Sigmoid colon (tissue), 7 donors: ENCODE data around the gene BAIAP3. TPM values are rescaled to one million over a fixed set of nuclear protein-coding genes. Genes with fewer than 3 reads are reported as not detected.

ENCODE experiments used
- DNase-seq: peaks from one replicate; pipeline ENCODE4 v3.0.0-alpha.2; 2019
- H3K27ac ChIP-seq, 4 donors: fragments of 200-600 bp; sonication (generic); one replicate each; pipeline ENCODE4 v1.5.1; 2016 to 2019; ENCODE audit warnings: mild to moderate bottlenecking in 1 of 4
- H3K27me3 ChIP-seq, 3 donors: fragments of 200-600 bp; sonication (generic); one replicate each; pipeline ENCODE4 v1.5.1; 2019; ENCODE audit warnings: mild to moderate bottlenecking in 1 of 3
- H3K36me3 ChIP-seq, 4 donors: fragments of 200-600 bp; sonication (generic); one replicate each; pipeline ENCODE4 v1.5.1; 2016 to 2019
- H3K4me1 ChIP-seq, 4 donors: fragments of 200-600 bp; sonication (generic); one replicate each; pipeline ENCODE4 v1.5.1; 2017 to 2019
- H3K4me3 ChIP-seq, 4 donors: fragments of 200-600 bp; sonication (generic); one replicate each; pipeline ENCODE4 v1.5.1; 2017 to 2019; ENCODE audit warnings: mild to moderate bottlenecking in 2 of 4, moderate library complexity in 1 of 4
- H3K9me3 ChIP-seq, 4 donors: fragments of 200-600 bp in 3 of 4; sonication (generic) in 3 of 4; one replicate each; pipeline versions ENCODE4 v1.5.1 to v1.6.1; 2013 to 2019
- CTCF ChIP-seq, 4 experiments: fragments of 450-650 bp in 3 of 4; fragments of 200-600 bp in 1 of 4; IDR thresholded peaks; one replicate each; pipeline ENCODE4 v1.5.1; 2016 to 2019; ENCODE audit warnings: antibody characterized with exemption in 4 of 4, mild to moderate bottlenecking in 3 of 4, moderate library complexity in 2 of 4
- EP300 ChIP-seq, 4 donors: sonication (generic); formaldehyde crosslinking; IDR thresholded peaks; one replicate each; pipeline ENCODE4 v1.6.1; 2017; ENCODE audit warnings: antibody characterized with exemption in 4 of 4
- POLR2A ChIP-seq, 2 donors: fragments of 450-650 bp; IDR thresholded peaks; one replicate each; pipeline ENCODE4 v1.6.1; 2016; ENCODE audit warnings: antibody characterized with exemption in 2 of 2, mild to moderate bottlenecking in 2 of 2, moderate library complexity in 2 of 2
- POLR2AphosphoS5 ChIP-seq, 4 donors: sonication (generic); formaldehyde crosslinking; IDR thresholded peaks; one replicate each; pipeline ENCODE4 v1.6.1; 2017; ENCODE audit warnings: antibody characterized with exemption in 4 of 4
- WGBS, 2 donors: extraction: QIAGEN DNeasy Blood & Tissue Kit; methylation state at CpG; one replicate each; pipeline ENCODE4 v1.1.7; 2013; 5-methylcytosine and 5-hydroxymethylcytosine counted together
- intact Hi-C: fragments of 100-400 bp; cut with DNase I; formaldehyde crosslinking; loops from one replicate; pipeline ENCODE4 v1.15.1; 2023
- polyA plus RNA-seq, 3 donors: library from polyadenylated mRNA; stranded (reverse); fragments of 200-250 nt; gene quantifications; one replicate each; pipeline ENCODE4 v1.2.3, GENCODE V29; 2013
- total RNA-seq, 4 donors: library from RNA; depleted of rRNA; stranded (reverse); fragments of >200 nt; gene quantifications; one replicate each; pipeline ENCODE4 v1.1.0, GENCODE V29; 2016
- donor health status: healthy with polysubstance abuse.
- donor health status: Bipolar disorder and iron deficiency.
- donor health status: healthy.

BAIAP3 gene
- total and polyA plus RNA-seq, 7 donors, result 0.60 to 5.5 (median 1.7) TPM; not detected in 1

DNA sequence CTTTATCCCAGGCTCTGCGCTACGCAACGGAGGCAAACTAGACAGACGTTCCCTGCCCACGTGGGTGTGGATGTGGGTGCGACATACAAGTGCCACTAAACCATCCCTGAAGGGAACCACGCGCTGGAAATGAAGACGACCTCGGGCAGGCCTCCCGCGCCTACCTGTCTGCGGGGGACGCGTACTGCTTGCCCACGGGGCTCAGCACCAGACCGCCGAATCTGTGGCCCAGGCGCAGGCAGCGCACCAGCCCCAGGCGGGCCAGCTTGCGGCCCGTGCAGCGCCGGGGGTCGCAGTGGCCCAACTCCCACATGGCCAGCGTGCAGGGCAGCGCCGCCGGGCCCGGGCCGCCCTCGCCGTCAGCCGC is 17.8 kb downstream of the BAIAP3 start:
- intact Hi-C loops, result loop anchor here (5.0 kb wide), 1 partner anchor 39 kb away; no protein-coding TSS in a partner anchor
- Histone ChIP-seq H3K9me3 (no peaks in the 10 kb centered on the region), H3K4me3 (peak overlapping the region; percentile 84 to 98 (median 92)), H3K27ac (peak overlapping the region; percentile 72 to 80 (median 76)), H3K36me3 (peaks cover 5 to 26% (median 13%) of the 10 kb centered on the region in 4 donors), H3K27me3 (no peaks in the 10 kb centered on the region), H3K4me1 (peaks cover 0 to 39% (median 26%) of the 10 kb centered on the region in 4 donors)
- no peak for DNase-seq
- no peak for TF ChIP-seq POLR2A (IDR thresholded peaks at IDR 0.05)
- no peak for TF ChIP-seq EP300 (IDR thresholded peaks at IDR 0.05)
- TF ChIP-seq POLR2AphosphoS5 (IDR thresholded peaks at IDR 0.05), result no peak
- no peak for TF ChIP-seq CTCF (IDR thresholded peaks at IDR 0.05)
- WGBS, 2 donors, result 0 to 1% methylated on average over 35 of the region's 35 CpGs

DNA sequence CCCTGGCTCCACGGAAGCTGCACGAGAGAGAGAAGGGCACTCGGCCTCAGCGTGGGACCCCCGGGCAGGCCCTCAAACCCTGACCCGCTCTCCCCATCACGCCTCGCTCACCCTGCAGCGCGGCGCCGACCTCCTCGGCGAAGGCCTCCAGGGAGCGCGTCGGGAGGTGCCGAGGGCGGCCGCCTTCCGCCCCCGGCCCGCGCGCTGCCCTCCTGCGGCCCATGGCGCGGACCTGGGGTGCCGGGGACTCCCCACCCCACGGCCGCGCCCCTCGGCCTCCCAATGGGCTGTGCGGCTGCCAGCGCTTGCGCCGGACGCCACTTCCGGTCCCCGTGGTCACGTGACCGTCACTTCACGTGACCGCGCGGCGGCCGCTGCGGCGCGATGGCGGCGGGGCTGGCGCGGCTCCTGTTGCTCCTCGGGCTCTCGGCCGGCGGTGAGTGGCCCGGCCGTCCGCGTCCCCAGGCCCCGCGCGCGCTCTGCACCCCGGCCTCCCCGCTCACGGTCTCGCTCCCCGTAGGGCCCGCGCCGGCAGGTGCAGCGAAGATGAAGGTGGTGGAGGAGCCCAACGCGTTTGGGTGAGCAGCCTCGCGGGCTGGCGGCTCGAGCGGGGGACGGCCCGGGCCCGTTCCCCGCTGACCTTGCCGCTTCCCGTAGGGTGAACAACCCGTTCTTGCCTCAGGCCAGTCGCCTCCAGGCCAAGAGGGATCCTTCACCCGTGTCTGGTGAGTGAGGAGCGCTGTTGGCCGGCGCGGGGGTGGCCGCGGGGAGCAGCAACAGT is 18.3 kb downstream of the BAIAP3 start, which contains the start of the genes GNPTG and TSR3:
GNPTG (plus strand) TSS at position 350 of the 781 bp plus-strand sequence; CDS start at position 385, 35 bp downstream.
TSR3 (minus strand) TSS at position 297 of the 781 bp plus-strand sequence; CDS start at position 223, 74 bp downstream.
- Histone ChIP-seq H3K9me3 (no peaks in the 10 kb centered on the region), H3K4me3 (peak within 1 kb of the TSS; percentile 84 to 98 (median 92)), H3K4me1 (peaks cover 0 to 39% (median 26%) of the 10 kb centered on the region in 4 donors), H3K27me3 (no peaks in the 10 kb centered on the region), H3K27ac (peak within 1 kb of the TSS; percentile 72 to 80 (median 76)), H3K36me3 (peaks cover 5 to 26% (median 13%) of the 10 kb centered on the region in 4 donors)
- peak; percentile 93 for DNase-seq
- WGBS, 2 donors, result 1% methylated on average over 98 of the region's 98 CpGs
- TF ChIP-seq POLR2A (IDR thresholded peaks at IDR 0.05) (no peak), POLR2AphosphoS5 (IDR thresholded peaks at IDR 0.05) (peak; percentile 16 to 89 (median 88)), EP300 (IDR thresholded peaks at IDR 0.05) (peak in 1 of 4 donors; percentile 16)
- intact Hi-C loops, result loop anchor here (5.0 kb wide), 1 partner anchor 39 kb away; no protein-coding TSS in a partner anchor

GRCh38 chr16:1354815-1355540 is 21.5 kb downstream of the BAIAP3 start:
- whole genome bisulfite sequencing, 2 donors, result 69 to 86% methylated on average over 49 of the region's 49 CpGs
- Histone ChIP-seq H3K27ac (no peak overlapping the region), H3K4me1 (peaks cover 0 to 38% (median 26%) of the 10 kb centered on the region in 4 donors), H3K9me3 (no peaks in the 10 kb centered on the region), H3K36me3 (peaks cover 0 to 26% (median under 1%) of the 10 kb centered on the region in 4 donors), H3K4me3 (no peak overlapping the region), H3K27me3 (no peaks in the 10 kb centered on the region)
- no peak for DNase-seq
- TF ChIP-seq EP300 (IDR thresholded peaks at IDR 0.05) (no peak), POLR2A (IDR thresholded peaks at IDR 0.05) (no peak)
- intact Hi-C loops, result loop anchor here (5.0 kb wide), 1 partner anchor 43 kb away; no protein-coding TSS in a partner anchor

DNA sequence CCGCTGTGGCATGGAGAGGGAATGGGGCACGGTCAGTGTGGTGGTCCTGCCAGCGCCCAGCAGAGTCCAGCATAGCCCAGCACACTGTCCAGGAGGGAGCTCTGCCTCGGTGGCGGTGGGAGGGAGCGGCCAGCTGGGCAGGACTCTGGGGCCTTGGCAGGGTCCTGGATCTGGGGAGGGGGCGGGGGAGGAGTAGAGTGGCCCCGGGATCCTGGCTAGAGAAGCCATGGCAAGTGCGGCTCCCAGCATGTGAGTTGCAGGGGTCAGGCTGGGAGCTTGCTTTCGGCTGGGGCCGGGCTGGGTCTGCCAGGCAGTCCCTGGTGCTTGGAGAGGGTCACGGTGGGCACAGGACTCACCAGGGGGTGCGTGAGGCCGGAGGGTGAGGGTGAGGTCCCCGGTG is 22.1 kb downstream of the BAIAP3 start:
- no peaks in the 10 kb centered on the region for H3K9me3 ChIP-seq
- no peak for DNase-seq
- intact Hi-C loops, result no loop called here
- TF ChIP-seq CTCF (IDR thresholded peaks at IDR 0.05) (no peak), POLR2AphosphoS5 (IDR thresholded peaks at IDR 0.05) (no peak), EP300 (IDR thresholded peaks at IDR 0.05) (no peak), POLR2A (IDR thresholded peaks at IDR 0.05) (no peak)
- H3K4me3 ChIP-seq, result no peak overlapping the region
- H3K4me1 ChIP-seq, result peaks cover 0 to 32% (median 21%) of the 10 kb centered on the region in 4 donors
- H3K27me3 ChIP-seq, result no peaks in the 10 kb centered on the region
- H3K36me3 ChIP-seq, result peaks cover 0 to 29% (median 2%) of the 10 kb centered on the region in 4 donors
- WGBS, 2 donors, result 88 to 90% methylated on average over 15 of the region's 15 CpGs
- H3K27ac ChIP-seq, result no peak overlapping the region

GRCh38 chr16:1356061-1356900 is 22.8 kb downstream of the BAIAP3 start:
- H3K4me1 ChIP-seq, result peaks cover 0 to 25% (median 14%) of the 10 kb centered on the region in 4 donors
- intact Hi-C loops, result no loop called here
- 81 to 87% methylated on average over 33 of the region's 33 CpGs for WGBS, 2 donors

More at GRCh38 chr16:1356061-1356900, 22.8 kb downstream of the BAIAP3 start:
- Histone ChIP-seq H3K36me3 (peaks cover 0 to 36% (median 4%) of the 10 kb centered on the region in 4 donors), H3K27me3 (no peaks in the 10 kb centered on the region), H3K27ac (no peak overlapping the region), H3K4me3 (no peak overlapping the region), H3K9me3 (no peaks in the 10 kb centered on the region)
- DNase-seq, result no peak
- TF ChIP-seq POLR2AphosphoS5 (IDR thresholded peaks at IDR 0.05), result no peak
- TF ChIP-seq EP300 (IDR thresholded peaks at IDR 0.05), result no peak
- no peak for TF ChIP-seq CTCF (IDR thresholded peaks at IDR 0.05)
- no peak for TF ChIP-seq POLR2A (IDR thresholded peaks at IDR 0.05)
